NT2/D1 (cell line): ENCODE results near the gene CNTROB.

ENCODE experiments used
- DNase-seq: peaks from one replicate; pipeline ENCODE4 v3.0.0-alpha.2; 2011; ENCODE audit warnings: low read depth, low spot score
- H3K27me3 ChIP-seq: 2 replicates; pipeline ENCODE4 v1.6.0; 2011; ENCODE audit warnings: mild to moderate bottlenecking; ENCODE audit not compliant: insufficient read length, insufficient read depth
- H3K36me3 ChIP-seq: 2 replicates; pipeline ENCODE4 v1.6.1; 2011; ENCODE audit warnings: mild to moderate bottlenecking, low read length, mixed read lengths; ENCODE audit not compliant: insufficient read depth, insufficient read length
- H3K4me1 ChIP-seq: 2 replicates; pipeline ENCODE4 v1.5.1; 2011; ENCODE audit not compliant: insufficient read depth, insufficient read length
- H3K4me3 ChIP-seq: 2 replicates; pipeline ENCODE4 v1.5.1; 2011; ENCODE audit warnings: low read depth; ENCODE audit not compliant: insufficient read length
- H3K9ac ChIP-seq: 2 replicates; pipeline ENCODE4 v1.6.0; 2011; ENCODE audit warnings: low read depth; ENCODE audit not compliant: insufficient read length
- H3K9me3 ChIP-seq: 2 replicates; pipeline ENCODE4 v1.5.1; 2011; ENCODE audit warnings: mild to moderate bottlenecking, low read length; ENCODE audit not compliant: insufficient read depth
- SUZ12 ChIP-seq: IDR thresholded peaks from 2 replicates; pipeline ENCODE4 v1.6.1; 2011; ENCODE audit not compliant: insufficient read length, insufficient read depth; ENCODE audit errors: extremely low read depth
- YY1 ChIP-seq: IDR thresholded peaks from 2 replicates; pipeline ENCODE4 v1.6.1; 2011; ENCODE audit not compliant: insufficient read length, insufficient read depth
- ZNF274 ChIP-seq: IDR thresholded peaks from 2 replicates; pipeline ENCODE4 v1.6.1; 2011; ENCODE audit warnings: mild to moderate bottlenecking, low read depth, low read length

The CNTROB gene

GRCh38 chr17:7897090-7897489, 34.9 kb upstream of the CNTROB start:
- Histone ChIP-seq H3K4me3 (no peak overlapping the region), H3K27me3 (no peaks in the 10 kb centered on the region), H3K36me3 (peaks cover 72% of the 10 kb centered on the region), H3K4me1 (no peaks in the 10 kb centered on the region), H3K9me3 (no peaks in the 10 kb centered on the region), H3K9ac (no peak overlapping the region)
- no peak for DNase-seq
- TF ChIP-seq SUZ12 = no peak
- no peak for TF ChIP-seq ZNF274
- TF ChIP-seq YY1 = no peak

GRCh38 chr17:7897773-7898172, 34.2 kb upstream of the CNTROB start:
- TF ChIP-seq ZNF274 = no peak
- TF ChIP-seq SUZ12 = no peak
- no peak for TF ChIP-seq YY1
- Histone ChIP-seq H3K9ac (no peak overlapping the region), H3K36me3 (peaks cover 70% of the 10 kb centered on the region), H3K9me3 (no peaks in the 10 kb centered on the region), H3K4me1 (no peaks in the 10 kb centered on the region), H3K27me3 (no peaks in the 10 kb centered on the region), H3K4me3 (no peak overlapping the region)
- no peak for DNase-seq

DNA sequence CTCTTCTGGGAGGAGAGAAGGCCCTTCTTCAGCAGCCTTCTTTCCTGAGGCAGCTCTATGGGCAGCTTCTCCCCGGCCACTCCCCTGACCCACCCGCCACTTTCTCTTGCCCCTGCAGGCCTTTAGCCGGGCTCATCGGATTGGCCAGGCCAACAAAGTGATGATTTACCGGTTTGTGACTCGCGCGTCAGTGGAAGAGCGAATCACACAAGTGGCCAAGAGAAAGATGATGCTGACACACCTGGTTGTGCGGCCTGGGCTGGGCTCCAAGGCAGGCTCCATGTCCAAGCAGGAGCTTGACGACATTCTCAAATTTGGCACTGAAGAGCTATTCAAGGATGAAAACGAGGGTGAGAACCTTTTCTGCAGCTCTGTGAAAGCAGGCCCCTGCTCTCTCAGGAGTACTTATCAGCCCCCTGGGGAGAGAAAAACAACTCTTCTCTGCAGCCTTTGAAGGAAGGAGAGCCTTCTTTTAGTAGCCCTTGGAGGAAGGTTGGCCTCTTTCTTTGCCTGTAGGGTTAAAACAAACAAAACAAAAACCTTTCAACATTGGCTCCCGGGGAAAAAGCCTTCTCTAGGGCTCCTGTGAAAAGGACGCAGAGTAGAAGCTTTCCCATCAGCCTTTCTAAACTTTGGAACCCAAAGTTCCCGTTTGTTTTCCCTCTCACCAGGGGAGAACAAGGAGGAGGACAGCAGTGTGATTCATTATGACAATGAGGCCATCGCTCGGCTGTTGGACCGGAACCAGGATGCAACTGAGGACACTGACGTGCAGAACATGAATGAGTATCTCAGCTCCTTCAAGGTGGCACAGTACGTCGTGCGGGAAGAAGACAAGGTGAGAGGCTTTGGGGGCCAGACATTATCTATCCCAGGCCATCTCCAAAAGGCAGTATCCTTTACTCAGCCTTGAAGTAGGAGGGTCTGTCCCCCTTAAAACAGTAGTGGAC, 28.6 kb upstream of the CNTROB start:
- no peak overlapping the region for H3K4me3 ChIP-seq
- H3K36me3 ChIP-seq = peaks cover 74% of the 10 kb centered on the region
- DNase-seq = no peak
- H3K27me3 ChIP-seq = no peaks in the 10 kb centered on the region
- no peak overlapping the region for H3K9ac ChIP-seq
- H3K4me1 ChIP-seq = peaks cover 7% of the 10 kb centered on the region
- no peaks in the 10 kb centered on the region for H3K9me3 ChIP-seq
- TF ChIP-seq ZNF274 = no peak
- no peak for TF ChIP-seq SUZ12
- TF ChIP-seq YY1 = no peak

- Histone ChIP-seq H3K36me3 (peaks cover 61% of the 10 kb centered on the region), H3K27me3 (no peaks in the 10 kb centered on the region), H3K9me3 (no peaks in the 10 kb centered on the region), H3K4me1 (peaks cover 6% of the 10 kb centered on the region), H3K4me3 (no peak overlapping the region), H3K9ac (no peak overlapping the region)
- no peak for TF ChIP-seq YY1
- no peak for DNase-seq
Observed at GRCh38 chr17:7909089-7909488, 22.9 kb upstream of the CNTROB start.

- Histone ChIP-seq H3K9ac (no peak overlapping the region), H3K36me3 (peaks cover 49% of the 10 kb centered on the region), H3K27me3 (no peaks in the 10 kb centered on the region), H3K9me3 (peaks cover 4% of the 10 kb centered on the region; the same call in 1 of the 2 replicates), H3K4me1 (peaks cover 4% of the 10 kb centered on the region), H3K4me3 (no peak overlapping the region)
- no peak for DNase-seq
- TF ChIP-seq SUZ12 (no peak), YY1 (no peak)
Observed at GRCh38 chr17:7910281-7910680, 21.7 kb upstream of the CNTROB start.

DNA sequence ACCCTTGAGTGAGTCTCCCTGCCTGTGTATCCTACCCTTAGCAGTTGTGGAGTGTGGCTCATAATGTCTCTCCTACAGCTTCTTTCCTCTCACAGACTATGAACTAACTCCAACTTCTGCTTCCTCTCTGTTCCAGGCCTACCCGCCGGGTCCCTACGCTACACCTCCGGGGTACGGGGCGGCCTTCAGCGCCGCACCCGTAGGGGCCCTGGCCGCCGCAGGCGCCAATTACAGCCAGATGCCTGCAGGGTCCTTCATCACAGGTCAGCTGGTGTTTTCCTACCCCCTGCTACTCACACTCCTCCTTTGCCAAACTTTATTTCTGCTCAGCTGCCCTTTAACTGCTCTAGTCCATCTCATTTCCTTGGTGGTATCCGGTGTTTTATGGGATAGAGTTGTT, 21.3 kb upstream of the CNTROB start:
- H3K9me3 ChIP-seq = peaks cover 5% of the 10 kb centered on the region; the same call in 1 of the 2 replicates
- H3K4me1 ChIP-seq = peaks cover under 1% of the 10 kb centered on the region
- no peak for DNase-seq
- H3K27me3 ChIP-seq = no peaks in the 10 kb centered on the region
- H3K36me3 ChIP-seq = peaks cover 45% of the 10 kb centered on the region
- H3K9ac ChIP-seq = no peak overlapping the region
- TF ChIP-seq ZNF274 = no peak
- no peak for TF ChIP-seq YY1
- TF ChIP-seq SUZ12 = no peak
- no peak overlapping the region for H3K4me3 ChIP-seq

DNA sequence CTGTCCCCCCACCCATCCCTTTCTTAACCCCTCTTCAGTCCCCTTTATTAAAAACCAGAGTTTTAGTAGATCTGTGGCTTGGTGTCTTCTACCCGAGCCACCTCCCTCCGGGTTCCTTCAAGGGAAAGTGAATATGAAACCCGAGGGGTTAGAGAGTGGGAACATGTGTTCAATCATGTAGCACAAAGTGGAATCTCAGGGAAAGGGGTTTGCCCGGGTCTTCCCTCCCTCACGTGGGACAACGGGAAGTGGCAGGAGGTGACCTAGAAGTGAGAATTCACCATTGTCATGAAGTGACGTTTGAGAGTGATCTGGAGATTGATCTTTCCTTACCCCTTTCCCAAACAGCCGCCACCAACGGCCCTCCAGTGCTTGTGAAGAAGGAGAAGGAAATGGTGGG, 20.9 kb upstream of the CNTROB start:
- TF ChIP-seq ZNF274 (no peak), YY1 (no peak), SUZ12 (no peak)
- H3K27me3 ChIP-seq = no peaks in the 10 kb centered on the region
- no peak overlapping the region for H3K4me3 ChIP-seq
- H3K9me3 ChIP-seq = peaks cover 5% of the 10 kb centered on the region; the same call in 1 of the 2 replicates
- no peak overlapping the region for H3K9ac ChIP-seq
- peaks cover 41% of the 10 kb centered on the region for H3K36me3 ChIP-seq
- H3K4me1 ChIP-seq = no peaks in the 10 kb centered on the region
- no peak for DNase-seq
